Keratinocyte (primary cell): ENCODE data around the gene MOCS3. TPM values are rescaled to one million over a fixed set of nuclear protein-coding genes. Genes with fewer than 3 reads are reported as not detected.

Source experiments
- DNase-seq: peaks from one replicate; pipeline ENCODE4 v3.0.0-alpha.2; 2011; ENCODE audit warnings: low read depth, missing footprints, low spot score
- FAIRE-seq: peaks from 2 replicates; lab custom pipeline; 2011; peaks lifted over from hg19 to GRCh38; lab: Jason Lieb, UNC
- H2AFZ ChIP-seq: 2 replicates; pipeline ENCODE4 v1.6.0; 2012; ENCODE audit warnings: low read length, control low read depth, inconsistent platforms; ENCODE audit not compliant: control insufficient read depth
- H3K27ac ChIP-seq: 2 replicates; pipeline ENCODE4 v1.5.1; 2011; ENCODE audit warnings: low read length; ENCODE audit not compliant: control insufficient read depth, insufficient read depth
- H3K27me3 ChIP-seq: 3 replicates; pipeline ENCODE4 v1.6.0; 2011; ENCODE audit warnings: low read length; ENCODE audit not compliant: control insufficient read depth, insufficient read depth; ENCODE audit errors: extremely low read depth
- H3K36me3 ChIP-seq, 2 experiments: 2 replicates in 1 of 2; 3 replicates in 1 of 2; pipeline ENCODE4 v1.5.1; 2011; ENCODE audit warnings: low read length in 2 of 2, mild to moderate bottlenecking in 1 of 2; ENCODE audit not compliant: control insufficient read depth in 2 of 2, insufficient read depth in 2 of 2; ENCODE audit errors: extremely low read depth in 1 of 2
- H3K4me1 ChIP-seq: 3 replicates; pipeline ENCODE4 v1.5.1; 2011; ENCODE audit warnings: low read length; ENCODE audit not compliant: control insufficient read depth, insufficient read depth; ENCODE audit errors: extremely low read depth
- H3K4me2 ChIP-seq: 3 replicates; pipeline ENCODE4 v1.6.0; 2011; ENCODE audit warnings: low read depth, low read length; ENCODE audit not compliant: control insufficient read depth, insufficient read depth; ENCODE audit errors: extremely low read depth
- H3K4me3 ChIP-seq, 3 experiments: fragments of 200-600 bp in 1 of 3; sonication (generic) in 1 of 3; 2 replicates in 2 of 3; 3 replicates in 1 of 3; pipeline ENCODE4 v1.5.1; 2011 to 2016; ENCODE audit warnings: low read length in 3 of 3, mild to moderate bottlenecking in 3 of 3, control low read depth in 2 of 3, inconsistent platforms in 1 of 3, low read depth in 1 of 3, mixed read lengths in 1 of 3, mixed run types in 1 of 3, moderate library complexity in 1 of 3; ENCODE audit not compliant: control insufficient read depth in 2 of 3, insufficient read depth in 2 of 3; ENCODE audit errors: extremely low read depth in 1 of 3
- H3K79me2 ChIP-seq: 2 replicates; pipeline ENCODE4 v1.6.0; 2012; ENCODE audit warnings: low read length; ENCODE audit not compliant: control insufficient read depth, insufficient read depth
- H3K9ac ChIP-seq: 3 replicates; pipeline ENCODE4 v1.6.0; 2011; ENCODE audit warnings: low read length; ENCODE audit not compliant: control insufficient read depth, insufficient read depth; ENCODE audit errors: extremely low read depth
- H3K9me1 ChIP-seq: 3 replicates; pipeline ENCODE4 v1.6.0; 2011; ENCODE audit warnings: low read length; ENCODE audit not compliant: control insufficient read depth, insufficient read depth; ENCODE audit errors: extremely low read depth
- H3K9me3 ChIP-seq: 2 replicates; pipeline ENCODE4 v1.5.1; 2012; ENCODE audit warnings: low read depth, low read length; ENCODE audit not compliant: control insufficient read depth
- H4K20me1 ChIP-seq: 3 replicates; pipeline ENCODE4 v1.6.0; 2011; ENCODE audit warnings: low read length; ENCODE audit not compliant: control insufficient read depth, insufficient read depth; ENCODE audit errors: extremely low read depth
- EZH2 ChIP-seq: IDR thresholded peaks from one replicate; pipeline ENCODE4 v1.6.1; 2012; ENCODE audit warnings: inconsistent platforms, mild to moderate bottlenecking, low read length, moderate library complexity
- dilution Hi-C: fragments of 300-500 bp; cut with MboI; formaldehyde crosslinking; loops from one replicate; pipeline ENCODE4 v1.7.0; 2020; ENCODE audit warnings: low sequenced_read_pairs; ENCODE audit not compliant: extremely low pct_ligation_motif_present
- polyA plus RNA-seq, 5 experiments: library from polyadenylated mRNA; depleted of rRNA in 3 of 5; stranded (reverse) in 3 of 5; stranded (forward) in 1 of 5; unstranded in 1 of 5; fragments of >200 nt; gene quantifications; 1 replicate in 1 of 5; 2 replicates in 3 of 5; 3 replicates in 1 of 5; pipeline versions ENCODE4 v1.2.1 to v1.2.3, GENCODE V29; 2011 to 2012; ENCODE audit warnings: missing spikeins in 2 of 5, low read depth in 1 of 5, low replicate concordance in 1 of 5
- TF ChIP-seq, protein P1 (sequence below), 3 experiments: IDR thresholded peaks in 1 of 3; conservative IDR thresholded peaks in 1 of 3; optimal IDR thresholded peaks in 1 of 3; 2 replicates in 2 of 3; 3 replicates in 1 of 3; pipeline versions ENCODE3 to v1.5.1; 2011; ENCODE audit warnings: low read length in 3 of 3, mild to moderate bottlenecking in 3 of 3, moderate library complexity in 2 of 3, control low read depth in 1 of 3, inconsistent platforms in 1 of 3; ENCODE audit not compliant: insufficient read depth in 2 of 3; ENCODE audit errors: extremely low read depth in 1 of 3

Gene MOCS3
- polyA plus RNA-seq, 1 donor (not counting 4 experiments of a cell fraction or from before 2014, with no cell fraction given): 4.0 TPM

DNA sequence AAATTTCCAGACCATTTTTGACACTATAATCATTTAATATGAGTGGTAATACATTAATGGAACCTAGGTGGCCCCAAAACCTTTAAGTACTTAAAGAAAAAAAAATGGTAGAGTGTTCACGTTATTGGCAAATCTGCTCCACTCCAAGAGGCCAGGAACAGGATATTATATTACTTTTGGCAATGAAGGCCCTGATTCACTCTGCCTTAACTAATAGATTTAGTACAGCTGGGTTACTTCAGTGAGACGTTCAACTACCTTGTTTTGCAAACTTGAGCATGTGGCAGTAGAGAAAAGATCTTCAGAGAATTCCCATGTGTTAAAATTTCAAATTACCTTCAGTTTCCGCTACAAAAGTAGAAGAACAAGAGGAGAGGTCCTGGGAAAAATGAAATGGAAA is 40.2 kb upstream of the MOCS3 start:
- no peak for TF ChIP-seq EZH2
- TF ChIP-seq, protein P1, sequence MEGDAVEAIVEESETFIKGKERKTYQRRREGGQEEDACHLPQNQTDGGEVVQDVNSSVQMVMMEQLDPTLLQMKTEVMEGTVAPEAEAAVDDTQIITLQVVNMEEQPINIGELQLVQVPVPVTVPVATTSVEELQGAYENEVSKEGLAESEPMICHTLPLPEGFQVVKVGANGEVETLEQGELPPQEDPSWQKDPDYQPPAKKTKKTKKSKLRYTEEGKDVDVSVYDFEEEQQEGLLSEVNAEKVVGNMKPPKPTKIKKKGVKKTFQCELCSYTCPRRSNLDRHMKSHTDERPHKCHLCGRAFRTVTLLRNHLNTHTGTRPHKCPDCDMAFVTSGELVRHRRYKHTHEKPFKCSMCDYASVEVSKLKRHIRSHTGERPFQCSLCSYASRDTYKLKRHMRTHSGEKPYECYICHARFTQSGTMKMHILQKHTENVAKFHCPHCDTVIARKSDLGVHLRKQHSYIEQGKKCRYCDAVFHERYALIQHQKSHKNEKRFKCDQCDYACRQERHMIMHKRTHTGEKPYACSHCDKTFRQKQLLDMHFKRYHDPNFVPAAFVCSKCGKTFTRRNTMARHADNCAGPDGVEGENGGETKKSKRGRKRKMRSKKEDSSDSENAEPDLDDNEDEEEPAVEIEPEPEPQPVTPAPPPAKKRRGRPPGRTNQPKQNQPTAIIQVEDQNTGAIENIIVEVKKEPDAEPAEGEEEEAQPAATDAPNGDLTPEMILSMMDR (optimal IDR thresholded peaks at IDR 0.05 in 1 of 3, IDR thresholded peaks at IDR 0.05 in 1 of 3, conservative IDR thresholded peaks at IDR 0.05 in 1 of 3; ENCODE audit: extremely low read depth in 1 of 3, insufficient read depth in 2 of 3, low read length in 3 of 3): no peak
- Histone ChIP-seq H4K20me1 (peaks cover 10% of the 10 kb centered on the region), H2AFZ (no peak overlapping the region), H3K4me3 (no peak overlapping the region), H3K36me3 (peaks cover 4 to 6% of the 10 kb centered on the region in 2 experiments), H3K4me1 (peaks cover 56% of the 10 kb centered on the region), H3K9me1 (peaks cover 7% of the 10 kb centered on the region), H3K27me3 (no peaks in the 10 kb centered on the region), H3K79me2 (peaks cover 96% of the 10 kb centered on the region), H3K9me3 (no peaks in the 10 kb centered on the region), H3K4me2 (no peak overlapping the region), H3K9ac (no peak overlapping the region), H3K27ac (no peak overlapping the region)
- dilution Hi-C loops: no loop called here
- no peak for DNase-seq
- FAIRE-seq: no peak

DNA sequence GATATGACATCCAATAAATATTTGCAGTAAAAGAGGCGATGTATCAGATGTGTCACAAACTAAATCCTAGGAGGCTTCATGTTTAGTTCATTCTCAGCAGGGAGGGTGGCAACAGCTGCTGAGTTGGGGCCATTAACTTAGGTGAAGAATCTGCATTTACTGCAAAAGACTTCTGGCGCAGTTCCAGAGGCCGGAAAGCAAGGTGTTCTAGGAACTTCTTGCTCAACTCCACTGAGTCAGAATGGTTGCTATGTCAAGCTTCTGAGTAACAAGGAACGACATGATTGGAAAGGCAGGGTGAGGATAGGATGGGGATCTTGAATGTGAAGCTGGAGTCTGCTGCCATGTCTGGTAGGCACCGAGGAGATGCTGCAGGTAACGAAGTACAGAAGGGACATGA is 39.1 kb upstream of the MOCS3 start:
- no peak overlapping the region for H3K4me2 ChIP-seq
- peaks cover 44% of the 10 kb centered on the region for H3K4me1 ChIP-seq
- FAIRE-seq (peak; percentile 91), DNase-seq (peak; percentile 78)
- TF ChIP-seq, protein P1 (optimal IDR thresholded peaks at IDR 0.05 in 1 of 3, IDR thresholded peaks at IDR 0.05 in 1 of 3, conservative IDR thresholded peaks at IDR 0.05 in 1 of 3; ENCODE audit: extremely low read depth in 1 of 3, insufficient read depth in 2 of 3, low read length in 3 of 3): no peak
- TF ChIP-seq EZH2: no peak
- H3K27me3 ChIP-seq: no peaks in the 10 kb centered on the region
- peaks cover 2% of the 10 kb centered on the region for H3K9me1 ChIP-seq
- no peak overlapping the region for H3K4me3 ChIP-seq
- peak overlapping the region; percentile 5 for H3K27ac ChIP-seq
- no peaks in the 10 kb centered on the region for H3K9me3 ChIP-seq
- H3K36me3 ChIP-seq: peaks cover 3 to 9% of the 10 kb centered on the region in 2 experiments
- H2AFZ ChIP-seq: no peak overlapping the region
- peaks cover 3% of the 10 kb centered on the region for H4K20me1 ChIP-seq
- H3K79me2 ChIP-seq: peaks cover 96% of the 10 kb centered on the region
- H3K9ac ChIP-seq: no peak overlapping the region
- dilution Hi-C loops: no loop called here
